ENCODE data around the gene UTP11.
A peak's percentile ranks its signal among the peaks of the same experiment; 100 is the strongest.
"Not testable (repeated sequence)": the region's sequence is repeated elsewhere in the genome, so short reads cannot be mapped to it uniquely, and the experiment has no call there.

The UTP11 gene

GRCh38 chr1:38012363-38013226 lies at the start of gene UTP11:
Gene UTP11 (plus strand): TSS chr1:38012734. CDS start chr1:38012803, 69 bp downstream.
- DNase-seq: peak; percentile 96 to 97

DNA sequence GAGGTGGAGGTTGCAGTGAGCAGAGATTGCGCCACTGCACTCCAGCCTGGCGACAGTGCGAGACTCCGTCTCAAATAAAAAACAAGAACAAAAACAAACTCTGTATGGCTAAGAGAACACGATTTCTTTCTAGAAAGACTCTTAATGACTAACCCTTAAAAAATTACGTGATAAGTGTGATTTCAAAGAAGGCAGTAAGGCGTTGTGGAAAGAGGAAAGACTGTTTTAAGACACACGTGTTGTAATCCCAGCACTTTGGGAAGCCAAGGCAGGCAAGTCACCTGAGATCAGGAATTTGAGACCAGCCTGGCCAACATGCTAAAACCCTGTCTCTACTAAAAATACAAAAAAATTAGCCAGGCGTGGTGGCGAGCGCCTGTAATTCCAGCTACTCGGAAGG lies 48.4 kb upstream of the UTP11 start:
- DNase-seq: not testable (repeated sequence)

DNA sequence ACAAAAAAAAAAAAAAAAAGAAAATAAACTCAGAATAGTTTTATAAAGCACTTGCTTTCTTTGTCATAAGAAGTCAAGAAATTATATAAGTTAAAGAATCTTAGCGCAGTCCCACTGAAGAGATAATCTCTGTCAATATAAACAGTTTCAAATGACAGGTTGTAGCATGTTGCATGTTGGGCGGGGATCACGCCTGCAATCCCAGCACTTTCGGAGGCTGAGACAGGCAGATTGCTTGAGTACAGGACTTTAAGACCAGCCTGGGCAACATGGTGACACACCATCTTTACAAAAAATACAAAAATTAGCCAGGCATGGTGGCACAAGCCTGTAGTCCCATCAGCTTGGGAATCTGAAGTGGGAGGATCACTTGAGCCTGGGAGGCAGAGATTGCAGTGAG lies 47.2 kb upstream of the UTP11 start:
- DNase-seq: no peak

DNA sequence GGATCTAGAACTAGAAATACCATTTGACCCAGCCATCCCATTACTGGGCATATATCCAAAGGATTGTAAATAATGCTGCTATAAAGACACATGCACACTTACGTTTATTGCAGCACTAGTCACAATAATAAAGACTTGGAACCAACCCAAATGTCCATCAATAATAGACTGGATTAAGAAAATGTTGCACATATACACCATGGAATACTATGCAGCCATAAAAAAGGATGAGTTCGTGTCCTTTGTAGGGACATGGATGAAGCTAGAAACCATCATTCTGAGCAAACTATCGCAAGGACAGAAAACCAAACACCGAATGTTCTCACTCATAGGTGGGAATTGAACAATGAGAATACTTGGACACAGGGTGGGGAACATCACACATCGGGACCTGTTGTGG lies 38.9 kb upstream of the UTP11 start:
- not testable (repeated sequence) for DNase-seq

DNA sequence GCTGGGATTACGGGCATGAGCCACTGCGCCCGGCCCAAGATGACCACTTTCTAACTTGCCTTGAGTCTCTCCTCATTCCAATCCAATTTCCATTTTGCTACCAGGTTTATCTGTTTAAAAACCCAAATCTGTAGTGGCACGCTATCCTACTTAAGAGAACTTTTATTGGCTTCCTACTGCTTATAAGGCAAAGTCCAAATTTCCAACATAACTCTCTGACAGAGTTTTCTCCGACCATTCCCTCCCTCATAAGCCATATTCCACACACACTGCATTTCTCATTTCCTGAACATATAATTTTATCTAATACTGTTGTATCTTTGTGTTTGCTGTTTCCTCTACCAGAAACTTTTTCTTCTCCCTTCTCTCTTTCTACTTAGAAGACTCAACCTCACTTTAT lies 38.0 kb upstream of the UTP11 start:
- no peak for DNase-seq

DNA sequence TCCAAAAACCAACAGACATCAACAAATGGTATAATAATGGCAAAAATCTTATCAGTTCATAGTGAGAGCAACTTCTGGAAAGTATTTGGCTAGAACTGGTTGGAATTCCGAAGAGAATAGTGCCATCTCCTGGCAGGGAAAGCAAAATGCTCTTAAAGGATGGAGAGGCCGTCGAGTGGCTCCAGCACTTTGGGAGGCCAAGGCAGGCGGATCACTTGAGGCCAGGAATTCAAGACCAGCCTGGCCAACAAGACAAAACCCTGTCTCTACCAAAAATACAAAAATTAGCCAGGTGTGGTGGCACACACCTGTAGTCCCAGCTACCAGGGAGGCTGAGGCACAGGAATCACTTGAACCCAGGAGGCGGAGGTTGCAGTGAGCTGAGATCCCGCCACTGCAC lies 37.5 kb upstream of the UTP11 start:
- not testable (repeated sequence) for DNase-seq

- DNase-seq: no peak
These were observed 34.0 kb upstream of the UTP11 start for GRCh38 chr1:37978541-37978940.

DNA sequence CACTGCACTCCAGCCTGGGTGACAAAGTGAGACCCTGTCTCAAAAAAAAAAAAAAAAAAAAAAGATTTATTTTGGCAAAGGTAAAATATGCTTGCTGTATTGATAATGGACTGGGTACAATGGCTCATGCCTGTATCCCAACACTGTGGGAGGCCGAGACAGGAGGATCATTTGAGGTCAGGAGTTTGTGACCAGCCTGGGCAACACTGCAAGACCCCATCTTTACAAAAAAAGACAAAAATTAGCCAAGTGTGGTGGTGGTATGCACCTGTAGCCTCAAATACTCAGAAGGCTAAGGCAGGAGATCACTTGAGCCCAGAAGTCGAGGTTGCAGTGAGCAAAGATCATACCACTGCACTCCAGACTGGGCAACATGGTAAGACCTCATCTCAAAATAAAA lies 29.0 kb upstream of the UTP11 start:
- no peak for DNase-seq

DNA sequence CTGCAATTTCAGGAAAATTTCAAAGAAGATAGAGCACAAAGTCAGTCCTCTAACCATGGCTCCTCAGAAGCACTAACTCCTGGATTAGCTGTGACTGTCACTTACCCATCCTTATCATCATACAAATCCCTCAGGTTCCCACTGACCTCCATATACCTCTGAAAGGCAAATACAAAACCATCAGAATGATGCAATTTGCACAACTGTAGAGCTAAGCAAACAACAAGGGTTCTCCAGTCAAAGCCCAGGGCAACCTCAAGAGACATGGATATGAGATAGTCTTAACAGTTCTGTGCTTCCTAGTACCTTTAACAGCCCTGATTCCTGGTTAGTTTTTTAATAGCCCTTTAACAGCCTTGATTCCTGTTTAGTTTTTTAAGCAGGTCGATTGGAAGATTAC lies 24.9 kb upstream of the UTP11 start:
- no peak for DNase-seq

DNA sequence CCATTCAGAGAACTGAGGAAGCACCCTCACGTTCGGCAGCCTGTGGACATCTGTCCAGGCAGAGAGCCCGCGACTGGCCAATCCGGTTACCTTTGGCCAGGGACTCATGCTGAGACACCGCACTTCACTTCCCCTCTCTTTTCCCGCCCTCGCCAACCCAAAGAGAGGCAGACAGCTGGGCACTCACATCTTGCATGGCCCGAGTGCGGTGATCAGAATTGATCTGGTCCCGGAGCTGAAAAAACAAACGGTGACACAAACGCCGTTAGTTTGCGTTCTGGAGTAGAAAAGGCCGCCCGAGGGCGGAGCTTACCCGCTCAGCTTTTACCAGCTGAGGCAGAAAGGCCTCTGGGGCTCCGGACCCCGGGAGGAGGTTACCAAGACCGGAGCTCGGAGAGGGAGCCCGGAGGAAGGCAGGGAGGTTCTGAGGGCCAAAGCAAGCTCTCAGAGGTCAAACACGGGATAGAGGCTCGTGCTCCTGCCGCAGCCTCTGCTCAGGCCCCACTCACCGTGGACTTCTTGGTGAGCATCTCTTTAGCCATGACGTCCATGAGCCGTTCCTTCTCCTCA lies 23.1 kb upstream of the UTP11 start:
- DNase-seq: peak in 1 of 2 donors; percentile 42

GRCh38 chr1:37994886-37995566 lies 17.5 kb upstream of the UTP11 start:
- no peak for DNase-seq

- DNase-seq: peak in 1 of 2 donors; percentile 38
These were observed 16.7 kb upstream of the UTP11 start for GRCh38 chr1:37995751-37996345.

DNA sequence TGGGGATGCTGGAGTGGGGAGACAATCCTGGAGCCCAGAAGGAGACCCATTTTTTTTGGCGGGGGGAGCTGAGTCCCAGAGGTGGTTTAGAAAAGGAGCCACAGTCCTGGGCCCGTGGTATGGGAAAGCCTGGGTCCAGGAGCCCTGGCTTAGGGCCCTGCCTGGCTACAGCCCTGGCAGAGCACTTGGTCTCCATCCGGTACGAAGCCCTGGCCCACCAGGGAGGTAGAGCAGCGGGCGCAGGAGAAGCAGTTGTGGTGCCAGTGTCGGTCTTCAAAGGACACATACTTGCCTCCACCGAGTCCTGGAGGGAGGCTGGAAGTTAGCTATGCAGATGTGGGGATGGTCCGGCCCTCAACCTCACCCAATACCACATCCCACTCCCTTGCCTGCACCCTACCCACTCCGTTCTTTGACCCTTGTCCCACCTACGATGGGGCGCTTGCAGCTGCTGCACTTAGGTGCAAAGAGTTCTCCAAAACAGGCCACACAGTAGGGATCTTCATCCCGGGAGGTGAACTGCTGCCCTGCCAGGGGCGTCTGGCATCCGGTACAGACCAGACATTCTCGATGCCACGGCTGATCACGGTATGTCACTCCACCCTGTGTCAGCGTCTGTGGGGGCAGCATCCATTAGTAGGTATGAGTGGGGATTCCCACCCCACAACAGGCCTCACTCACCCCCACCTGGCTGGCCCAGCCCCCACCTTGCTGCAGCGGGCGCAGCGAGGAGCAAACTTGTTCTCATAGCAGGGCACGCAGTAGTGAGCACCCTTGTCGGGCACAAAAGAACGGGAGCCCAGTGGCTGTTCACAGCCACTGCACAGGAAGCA lies 15.1 kb upstream of the UTP11 start:
- DNase-seq: no peak

DNA sequence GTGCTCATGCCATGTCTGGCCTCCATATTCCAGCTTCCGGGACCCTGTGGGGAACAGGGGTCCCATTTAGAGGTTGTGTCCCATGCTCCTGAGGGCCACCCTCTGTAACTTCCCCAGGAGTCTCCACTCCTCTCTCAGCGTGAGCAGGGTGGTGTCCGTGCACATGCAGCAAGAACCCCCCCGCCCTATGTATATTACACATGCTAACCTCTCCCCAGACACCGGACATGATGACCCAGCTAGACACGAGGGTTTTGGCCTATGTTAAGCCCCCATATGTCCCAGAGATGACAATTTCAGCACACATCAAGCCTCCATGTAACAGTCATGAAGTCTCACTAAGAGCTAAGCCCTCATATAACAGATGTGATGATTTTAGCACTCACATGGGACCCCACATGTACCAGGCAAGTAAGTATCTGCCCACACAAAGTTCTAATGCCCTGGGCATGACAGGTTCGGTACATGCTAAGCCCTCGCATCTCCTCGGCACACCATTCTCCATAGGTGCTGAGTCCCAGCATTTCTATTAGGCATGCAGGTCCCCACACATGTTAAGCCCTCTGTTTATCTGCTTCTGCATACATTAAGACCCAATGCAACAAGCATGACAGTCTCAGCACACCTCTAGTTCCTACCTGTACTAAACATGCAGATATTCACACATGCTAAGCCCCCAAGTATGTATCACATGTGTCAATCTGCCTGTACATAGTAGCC lies 14.3 kb upstream of the UTP11 start:
- DNase-seq: no peak

- DNase-seq: no peak
These were observed 13.6 kb upstream of the UTP11 start for GRCh38 chr1:37998913-37999429.

GRCh38 chr1:37999430-38000232 lies 12.9 kb upstream of the UTP11 start:
- peak in 1 of 2 donors; percentile 43 for DNase-seq

DNA sequence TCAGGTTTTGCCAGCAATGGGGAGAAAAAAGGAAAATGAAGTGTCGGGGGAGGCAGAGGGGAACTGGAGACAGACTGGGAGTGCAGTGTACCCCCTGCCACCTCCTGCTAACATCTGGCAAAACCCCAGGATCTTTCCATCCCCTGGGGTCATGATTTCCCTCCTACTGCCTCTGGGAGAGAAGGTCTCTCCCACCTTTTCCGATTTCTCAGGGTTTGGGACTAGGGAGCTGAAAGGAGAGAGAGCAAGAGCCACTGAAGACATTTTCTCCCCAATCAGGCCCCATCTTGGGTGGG lies 12.4 kb upstream of the UTP11 start:
- no peak for DNase-seq

DNA sequence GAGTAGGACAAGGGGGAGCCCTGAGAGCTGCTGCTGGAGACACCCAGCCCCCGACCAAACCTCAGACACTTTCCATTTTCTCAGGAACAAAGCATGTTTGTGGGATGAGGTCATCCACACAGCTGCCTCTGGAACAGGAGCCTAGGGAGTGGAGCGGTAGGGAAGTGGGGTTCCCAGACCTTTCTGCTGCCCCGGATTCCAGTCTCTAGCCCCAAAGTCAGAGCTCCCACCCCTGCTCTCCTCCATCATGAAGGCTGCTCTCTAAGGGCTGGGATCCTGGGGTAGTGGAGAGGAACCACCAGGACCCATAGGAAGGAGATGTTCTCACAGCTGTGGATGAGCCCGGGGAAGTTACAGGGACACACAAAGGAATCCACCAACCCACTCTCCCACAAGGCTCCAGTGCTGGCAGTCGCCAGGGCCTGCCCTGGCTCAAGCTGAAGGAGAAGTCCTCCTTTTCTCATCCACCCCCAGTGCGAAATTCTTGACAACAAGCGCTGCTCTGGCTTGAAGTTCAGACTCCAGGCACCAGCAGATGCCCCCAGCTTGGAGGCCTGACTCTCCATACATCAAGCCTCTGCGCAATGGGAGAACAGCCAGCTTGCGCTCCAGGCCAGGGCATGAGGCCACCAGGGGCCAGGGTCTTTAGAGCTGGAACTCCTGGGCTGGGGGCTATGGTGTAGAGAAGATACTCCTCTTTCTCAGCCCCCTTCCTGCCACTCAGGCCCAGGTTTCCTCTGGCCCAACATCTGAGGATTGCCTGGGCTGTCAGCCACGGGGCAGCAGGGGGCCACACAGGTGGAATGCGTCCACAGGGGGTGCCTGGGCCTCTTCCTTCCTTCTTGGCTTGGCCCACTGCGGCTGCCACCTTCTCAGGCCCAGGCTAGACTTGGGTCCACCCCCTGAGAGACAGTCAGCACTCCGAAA lies 11.7 kb upstream of the UTP11 start:
- no peak for DNase-seq

Measured in CD4-positive, alpha-beta T cell treated with Interleukin-4 for 1 hour (primary cell).